Thymus (tissue), 11 donors: ENCODE measurements around the gene CALM3. TPM values are rescaled to one million over a fixed set of nuclear protein-coding genes. Genes with fewer than 3 reads are reported as not detected.

Experiments
- DNase-seq, 9 donors: peaks; one replicate each; pipeline ENCODE4 v3.0.0-alpha.2; 2013; ENCODE audit warnings: low spot score in 9 of 9, low read depth in 6 of 9, missing footprints in 1 of 9
- H3K27ac ChIP-seq, 2 donors: one replicate each; pipeline ENCODE4 v1.5.1; 2013; ENCODE audit warnings: control low read depth in 1 of 2, low read depth in 1 of 2, low read length in 1 of 2, mild to moderate bottlenecking in 1 of 2, moderate library complexity in 1 of 2
- H3K27me3 ChIP-seq, 2 donors: one replicate each; pipeline ENCODE4 v1.5.1; 2013; ENCODE audit warnings: low read length in 1 of 2; ENCODE audit not compliant: control insufficient read depth in 2 of 2, insufficient read depth in 1 of 2
- H3K36me3 ChIP-seq, 2 donors: one replicate each; pipeline ENCODE4 v1.5.1; 2013; ENCODE audit warnings: low read length in 1 of 2, mild to moderate bottlenecking in 1 of 2, moderate library complexity in 1 of 2; ENCODE audit not compliant: control insufficient read depth in 2 of 2, insufficient read depth in 2 of 2
- H3K4me1 ChIP-seq, 2 donors: one replicate each; pipeline ENCODE4 v1.5.1; 2013; ENCODE audit warnings: low read length in 2 of 2; ENCODE audit not compliant: control insufficient read depth in 2 of 2, insufficient read depth in 2 of 2
- H3K4me3 ChIP-seq, 2 donors: one replicate each; pipeline ENCODE4 v1.5.1; 2013; ENCODE audit warnings: low read length in 2 of 2, control low read depth in 1 of 2, mild to moderate bottlenecking in 1 of 2
- H3K9me3 ChIP-seq, 2 donors: one replicate each; pipeline ENCODE4 v1.5.1; 2013; ENCODE audit warnings: low read length in 1 of 2, mild to moderate bottlenecking in 1 of 2; ENCODE audit not compliant: control insufficient read depth in 2 of 2, insufficient read depth in 1 of 2
- WGBS: extraction: QIAGEN DNeasy Blood & Tissue Kit; methylation state at CpG from one replicate; pipeline ENCODE4 v1.1.7; 2013; 5-methylcytosine and 5-hydroxymethylcytosine counted together
- polyA plus RNA-seq: library from polyadenylated mRNA; stranded (reverse); fragments of 200-250 nt; gene quantifications from one replicate; pipeline ENCODE4 v1.2.3, GENCODE V29; 2013
- total RNA-seq: library from RNA; stranded (reverse); fragments of 120-200 nt; gene quantifications from one replicate; pipeline ENCODE4 v1.2.4, GENCODE V29; 2013
- donor health status: healthy.

CALM3 gene
- total and polyA plus RNA-seq, 2 donors, result 116 to 167 TPM

- no peak for DNase-seq
- peaks cover 22 to 43% of the 10 kb centered on the region in 2 donors for H3K4me1 ChIP-seq
- H3K4me3 ChIP-seq, result no peak overlapping the region
- WGBS, result 99% methylated on average over 27 of the region's 27 CpGs
- H3K36me3 ChIP-seq, result peaks cover 57 to 69% of the 10 kb centered on the region in 2 donors
- H3K27ac ChIP-seq, result no peak overlapping the region
- peaks cover 0 to 2% of the 10 kb centered on the region in 2 donors for H3K9me3 ChIP-seq
- H3K27me3 ChIP-seq, result no peaks in the 10 kb centered on the region
Measured at GRCh38 chr19:46608581-46609345, 7.6 kb downstream of the CALM3 start.

- Histone ChIP-seq H3K36me3 (peaks cover 56 to 59% of the 10 kb centered on the region in 2 donors), H3K27me3 (no peaks in the 10 kb centered on the region), H3K4me3 (no peak overlapping the region), H3K27ac (no peak overlapping the region), H3K9me3 (peaks cover 0 to 2% of the 10 kb centered on the region in 2 donors), H3K4me1 (peaks cover 25 to 48% of the 10 kb centered on the region in 2 donors)
- WGBS, result 95% methylated on average over 30 of the region's 30 CpGs
- no peak for DNase-seq
Measured at GRCh38 chr19:46609511-46610412, 8.6 kb downstream of the CALM3 start.

DNA sequence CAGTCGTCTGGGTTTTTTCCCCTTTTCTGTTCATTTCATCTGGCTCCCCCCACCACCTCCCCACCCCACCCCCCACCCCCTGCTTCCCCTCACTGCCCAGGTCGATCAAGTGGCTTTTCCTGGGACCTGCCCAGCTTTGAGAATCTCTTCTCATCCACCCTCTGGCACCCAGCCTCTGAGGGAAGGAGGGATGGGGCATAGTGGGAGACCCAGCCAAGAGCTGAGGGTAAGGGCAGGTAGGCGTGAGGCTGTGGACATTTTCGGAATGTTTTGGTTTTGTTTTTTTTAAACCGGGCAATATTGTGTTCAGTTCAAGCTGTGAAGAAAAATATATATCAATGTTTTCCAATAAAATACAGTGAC is 9.3 kb downstream of the CALM3 start:
- Histone ChIP-seq H3K4me3 (no peak overlapping the region), H3K4me1 (peaks cover 25 to 51% of the 10 kb centered on the region in 2 donors), H3K9me3 (peaks cover 0 to 2% of the 10 kb centered on the region in 2 donors), H3K36me3 (peaks cover 50 to 53% of the 10 kb centered on the region in 2 donors), H3K27ac (no peak overlapping the region), H3K27me3 (no peaks in the 10 kb centered on the region)
- DNase-seq, result no peak
- WGBS, result 77% methylated on average over 5 of the region's 5 CpGs

DNA sequence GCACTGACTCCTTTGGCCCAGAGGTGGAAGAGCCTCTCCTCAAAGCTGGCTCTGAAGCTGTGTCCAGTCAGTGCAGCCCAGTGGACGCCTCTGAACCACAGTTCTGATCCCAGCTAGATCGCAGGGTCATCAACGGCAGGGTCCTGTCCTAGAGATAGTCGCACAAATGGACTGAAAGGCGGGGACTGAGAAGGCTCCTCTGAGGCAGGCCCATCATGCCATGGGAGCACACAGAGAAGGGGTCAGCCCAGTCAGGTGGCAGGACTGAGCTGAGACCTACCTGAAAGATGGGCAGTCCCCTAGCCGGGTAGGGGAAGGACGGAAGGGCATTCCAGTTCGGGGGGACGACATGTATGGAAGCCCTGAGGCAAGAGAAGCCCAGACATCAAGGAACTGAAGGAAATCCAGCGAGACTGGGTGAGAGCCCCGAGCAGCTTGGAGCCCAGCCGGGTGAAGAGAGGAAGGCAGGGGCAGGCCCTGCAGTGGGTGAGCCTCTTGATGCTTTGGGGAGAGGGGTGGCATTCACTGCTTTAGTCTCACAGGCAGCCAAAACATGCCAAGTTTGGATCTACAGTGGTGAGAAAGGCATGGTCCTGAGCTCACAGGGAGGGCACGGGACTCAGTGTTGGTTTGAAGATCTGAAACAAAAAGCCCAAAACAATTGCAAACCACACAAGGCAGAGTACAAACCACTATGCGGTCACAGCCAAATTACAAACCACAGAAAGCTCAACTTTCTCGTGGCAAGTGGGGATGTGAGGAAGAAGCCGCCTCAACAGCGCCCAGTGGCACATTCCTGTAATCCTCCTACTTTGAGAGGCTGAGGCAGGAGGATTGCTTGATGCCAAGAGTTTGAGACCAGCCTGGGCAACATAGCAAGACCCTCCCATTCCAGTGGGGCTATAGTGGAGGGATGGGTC is 10.0 kb downstream of the CALM3 start:
- DNase-seq, result peak in 2 of 9 donors; percentile 55 to 72
- peak overlapping the region; percentile 38 to 67 for H3K27ac ChIP-seq
- H3K9me3 ChIP-seq, result peaks cover 0 to 2% of the 10 kb centered on the region in 2 donors
- H3K4me1 ChIP-seq, result peaks cover 25 to 56% of the 10 kb centered on the region in 2 donors
- WGBS, result 53% methylated on average over 17 of the region's 17 CpGs
- peaks cover 43 to 46% of the 10 kb centered on the region in 2 donors for H3K36me3 ChIP-seq
- no peak overlapping the region for H3K4me3 ChIP-seq
- no peaks in the 10 kb centered on the region for H3K27me3 ChIP-seq

- peak in 1 of 9 donors; percentile 52 for DNase-seq
- WGBS, result 28% methylated on average over 6 of the region's 6 CpGs
Measured at GRCh38 chr19:46611776-46612175, 10.6 kb downstream of the CALM3 start.

GRCh38 chr19:46613525-46613924 is 12.4 kb downstream of the CALM3 start:
- 95% methylated on average over 22 of the region's 22 CpGs for WGBS
- Histone ChIP-seq H3K4me3 (no peak overlapping the region), H3K4me1 (peaks cover 35 to 74% of the 10 kb centered on the region in 2 donors), H3K27ac (no peak overlapping the region), H3K27me3 (peaks cover 0 to 2% of the 10 kb centered on the region in 2 donors), H3K36me3 (peaks cover 19 to 22% of the 10 kb centered on the region in 2 donors), H3K9me3 (peaks cover 0 to 2% of the 10 kb centered on the region in 2 donors)
- DNase-seq, result no peak

More at GRCh38 chr19:46611776-46612175, 10.6 kb downstream of the CALM3 start:
- peaks cover 36 to 39% of the 10 kb centered on the region in 2 donors for H3K36me3 ChIP-seq
- H3K4me1 ChIP-seq, result peaks cover 30 to 61% of the 10 kb centered on the region in 2 donors
- no peak overlapping the region for H3K4me3 ChIP-seq
- H3K27me3 ChIP-seq, result no peaks in the 10 kb centered on the region
- H3K9me3 ChIP-seq, result peaks cover 0 to 2% of the 10 kb centered on the region in 2 donors
- peak overlapping the region; percentile 48 to 67 for H3K27ac ChIP-seq

DNA sequence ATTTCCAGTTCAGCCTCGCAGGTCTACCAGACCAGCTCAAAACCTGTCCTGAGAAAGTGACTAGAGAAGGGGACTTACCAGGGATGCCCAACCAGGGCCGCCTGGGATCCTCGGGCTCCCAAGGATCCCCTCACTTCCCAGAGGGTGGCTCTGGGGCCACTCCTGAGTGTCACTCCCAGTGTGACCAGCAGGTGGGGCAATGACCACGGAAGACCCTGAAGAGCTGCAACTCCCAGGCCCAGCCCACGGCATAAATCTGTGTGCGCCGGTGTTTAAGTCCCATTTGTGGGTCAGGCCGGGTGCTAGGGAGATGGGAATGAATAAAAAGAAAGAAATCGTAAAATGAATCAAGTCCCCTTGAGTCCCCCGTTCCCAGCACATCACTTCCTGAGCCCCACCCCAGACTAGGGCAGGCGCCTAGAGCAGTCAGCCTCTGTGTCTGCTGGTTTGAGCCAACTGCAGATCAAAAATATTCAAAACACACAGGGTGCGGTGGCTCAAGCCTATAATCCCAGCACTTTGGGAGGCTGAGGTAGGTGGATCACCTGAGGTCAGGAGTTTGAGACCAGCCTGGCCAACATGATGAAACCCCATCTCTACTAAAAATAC is 13.1 kb downstream of the CALM3 start:
- Histone ChIP-seq H3K27me3 (peaks cover 0 to 2% of the 10 kb centered on the region in 2 donors), H3K36me3 (peaks cover 12 to 15% of the 10 kb centered on the region in 2 donors), H3K4me1 (peaks cover 39 to 81% of the 10 kb centered on the region in 2 donors), H3K4me3 (no peak overlapping the region), H3K27ac (no peak overlapping the region), H3K9me3 (no peaks in the 10 kb centered on the region)
- peak in 3 of 9 donors; percentile 71 to 85 (median 82) for DNase-seq
- 19% methylated on average over 12 of the region's 12 CpGs for WGBS

- H3K4me1 ChIP-seq, result peaks cover 45 to 82% of the 10 kb centered on the region in 2 donors
- DNase-seq, result no peak
- peaks cover 0 to 3% of the 10 kb centered on the region in 2 donors for H3K27me3 ChIP-seq
- H3K27ac ChIP-seq, result no peak overlapping the region
- H3K9me3 ChIP-seq, result no peaks in the 10 kb centered on the region
- WGBS, result 92% methylated on average over 10 of the region's 10 CpGs
- no peak overlapping the region for H3K4me3 ChIP-seq
- no peaks in the 10 kb centered on the region for H3K36me3 ChIP-seq
Measured at GRCh38 chr19:46615966-46616365, 14.8 kb downstream of the CALM3 start.
